NT2/D1 (cell line): Measurements from ENCODE around the gene RAVER1.
"Not testable (repeated sequence)": the region's sequence is repeated elsewhere in the genome, so short reads cannot be mapped to it uniquely, and the experiment has no call there.

Source experiments
- DNase-seq: peaks from one replicate; pipeline ENCODE4 v3.0.0-alpha.2; 2011; ENCODE audit warnings: low read depth, low spot score
- H3K27me3 ChIP-seq: 2 replicates; pipeline ENCODE4 v1.6.0; 2011; ENCODE audit warnings: mild to moderate bottlenecking; ENCODE audit not compliant: insufficient read length, insufficient read depth
- H3K36me3 ChIP-seq: 2 replicates; pipeline ENCODE4 v1.6.1; 2011; ENCODE audit warnings: mild to moderate bottlenecking, low read length, mixed read lengths; ENCODE audit not compliant: insufficient read depth, insufficient read length
- H3K4me1 ChIP-seq: 2 replicates; pipeline ENCODE4 v1.5.1; 2011; ENCODE audit not compliant: insufficient read depth, insufficient read length
- H3K4me3 ChIP-seq: 2 replicates; pipeline ENCODE4 v1.5.1; 2011; ENCODE audit warnings: low read depth; ENCODE audit not compliant: insufficient read length
- H3K9ac ChIP-seq: 2 replicates; pipeline ENCODE4 v1.6.0; 2011; ENCODE audit warnings: low read depth; ENCODE audit not compliant: insufficient read length
- H3K9me3 ChIP-seq: 2 replicates; pipeline ENCODE4 v1.5.1; 2011; ENCODE audit warnings: mild to moderate bottlenecking, low read length; ENCODE audit not compliant: insufficient read depth
- SUZ12 ChIP-seq: IDR thresholded peaks from 2 replicates; pipeline ENCODE4 v1.6.1; 2011; ENCODE audit not compliant: insufficient read length, insufficient read depth; ENCODE audit errors: extremely low read depth
- YY1 ChIP-seq: IDR thresholded peaks from 2 replicates; pipeline ENCODE4 v1.6.1; 2011; ENCODE audit not compliant: insufficient read length, insufficient read depth
- ZNF274 ChIP-seq: IDR thresholded peaks from 2 replicates; pipeline ENCODE4 v1.6.1; 2011; ENCODE audit warnings: mild to moderate bottlenecking, low read depth, low read length

RAVER1 gene

DNA sequence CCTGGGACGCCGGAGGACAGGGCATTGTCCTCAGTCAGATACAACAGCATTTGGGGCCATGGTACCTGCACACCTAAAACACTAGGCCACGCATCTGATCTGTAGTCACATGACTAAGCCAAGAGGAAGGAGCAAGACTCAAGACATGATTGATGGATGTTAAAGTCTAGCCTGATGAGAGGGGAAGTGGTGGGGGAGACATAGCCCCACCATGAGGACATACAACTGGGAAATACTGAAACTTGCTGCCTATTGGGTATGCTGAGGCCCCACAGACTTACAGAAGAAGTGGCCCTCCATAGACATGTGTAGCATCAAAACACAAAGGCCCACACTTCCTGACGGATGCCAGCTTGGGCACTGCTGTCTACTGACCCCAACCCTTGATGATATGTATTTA lies 47.9 kb downstream of the RAVER1 start:
- H3K9me3 ChIP-seq: no peaks in the 10 kb centered on the region
- H3K27me3 ChIP-seq: peaks cover 30% of the 10 kb centered on the region
- TF ChIP-seq YY1: no peak
- TF ChIP-seq ZNF274: no peak
- H3K36me3 ChIP-seq: peaks cover 28% of the 10 kb centered on the region
- no peak for DNase-seq
- H3K4me3 ChIP-seq: no peak overlapping the region
- H3K9ac ChIP-seq: no peak overlapping the region
- peaks cover 22% of the 10 kb centered on the region for H3K4me1 ChIP-seq

DNA sequence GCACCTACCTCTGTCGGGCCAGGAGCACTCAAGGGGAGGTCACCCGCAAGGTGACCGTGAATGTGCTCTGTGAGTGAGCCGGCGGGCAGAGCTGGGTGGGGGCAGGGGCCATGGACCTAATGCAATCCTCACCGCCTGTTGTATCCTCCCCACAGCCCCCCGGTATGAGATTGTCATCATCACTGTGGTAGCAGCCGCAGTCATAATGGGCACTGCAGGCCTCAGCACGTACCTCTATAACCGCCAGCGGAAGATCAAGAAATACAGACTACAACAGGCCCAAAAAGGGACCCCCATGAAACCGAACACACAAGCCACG lies 48.4 kb downstream of the RAVER1 start:
- Histone ChIP-seq H3K27me3 (peaks cover 26% of the 10 kb centered on the region), H3K4me1 (peaks cover 19% of the 10 kb centered on the region)
- no peak for DNase-seq

DNA sequence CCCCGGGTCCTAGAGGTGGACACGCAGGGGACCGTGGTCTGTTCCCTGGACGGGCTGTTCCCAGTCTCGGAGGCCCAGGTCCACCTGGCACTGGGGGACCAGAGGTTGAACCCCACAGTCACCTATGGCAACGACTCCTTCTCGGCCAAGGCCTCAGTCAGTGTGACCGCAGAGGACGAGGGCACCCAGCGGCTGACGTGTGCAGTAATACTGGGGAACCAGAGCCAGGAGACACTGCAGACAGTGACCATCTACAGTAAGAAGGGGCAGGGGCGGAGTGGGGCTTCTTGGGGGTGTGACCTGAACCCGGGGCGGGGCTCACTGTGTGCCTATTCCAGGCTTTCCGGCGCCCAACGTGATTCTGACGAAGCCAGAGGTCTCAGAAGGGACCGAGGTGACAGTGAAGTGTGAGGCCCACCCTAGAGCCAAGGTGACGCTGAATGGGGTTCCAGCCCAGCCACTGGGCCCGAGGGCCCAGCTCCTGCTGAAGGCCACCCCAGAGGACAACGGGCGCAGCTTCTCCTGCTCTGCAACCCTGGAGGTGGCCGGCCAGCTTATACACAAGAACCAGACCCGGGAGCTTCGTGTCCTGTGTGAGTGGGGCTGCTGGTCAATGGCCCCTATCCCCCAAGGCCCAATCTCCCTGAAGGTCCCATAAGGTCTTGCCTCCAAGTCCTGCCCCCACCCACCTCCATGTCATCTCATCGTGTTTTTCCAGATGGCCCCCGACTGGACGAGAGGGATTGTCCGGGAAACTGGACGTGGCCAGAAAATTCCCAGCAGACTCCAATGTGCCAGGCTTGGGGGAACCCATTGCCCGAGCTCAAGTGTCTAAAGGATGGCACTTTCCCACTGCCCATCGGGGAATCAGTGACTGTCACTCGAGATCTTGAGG lies 49.0 kb downstream of the RAVER1 start:
- H3K9ac ChIP-seq: no peak overlapping the region
- H3K4me3 ChIP-seq: no peak overlapping the region
- TF ChIP-seq SUZ12 (no peak), ZNF274 (no peak), YY1 (no peak)
- H3K4me1 ChIP-seq: peaks cover 19% of the 10 kb centered on the region
- no peaks in the 10 kb centered on the region for H3K9me3 ChIP-seq
- peaks cover 28% of the 10 kb centered on the region for H3K36me3 ChIP-seq
- no peak for DNase-seq
- H3K27me3 ChIP-seq: peaks cover 19% of the 10 kb centered on the region

More for the DNA sequence above, 48.4 kb downstream of the RAVER1 start:
- Histone ChIP-seq H3K9ac (no peak overlapping the region), H3K36me3 (peaks cover 28% of the 10 kb centered on the region), H3K9me3 (no peaks in the 10 kb centered on the region), H3K4me3 (no peak overlapping the region)
- TF ChIP-seq SUZ12: no peak
- no peak for TF ChIP-seq YY1
- no peak for TF ChIP-seq ZNF274

DNA sequence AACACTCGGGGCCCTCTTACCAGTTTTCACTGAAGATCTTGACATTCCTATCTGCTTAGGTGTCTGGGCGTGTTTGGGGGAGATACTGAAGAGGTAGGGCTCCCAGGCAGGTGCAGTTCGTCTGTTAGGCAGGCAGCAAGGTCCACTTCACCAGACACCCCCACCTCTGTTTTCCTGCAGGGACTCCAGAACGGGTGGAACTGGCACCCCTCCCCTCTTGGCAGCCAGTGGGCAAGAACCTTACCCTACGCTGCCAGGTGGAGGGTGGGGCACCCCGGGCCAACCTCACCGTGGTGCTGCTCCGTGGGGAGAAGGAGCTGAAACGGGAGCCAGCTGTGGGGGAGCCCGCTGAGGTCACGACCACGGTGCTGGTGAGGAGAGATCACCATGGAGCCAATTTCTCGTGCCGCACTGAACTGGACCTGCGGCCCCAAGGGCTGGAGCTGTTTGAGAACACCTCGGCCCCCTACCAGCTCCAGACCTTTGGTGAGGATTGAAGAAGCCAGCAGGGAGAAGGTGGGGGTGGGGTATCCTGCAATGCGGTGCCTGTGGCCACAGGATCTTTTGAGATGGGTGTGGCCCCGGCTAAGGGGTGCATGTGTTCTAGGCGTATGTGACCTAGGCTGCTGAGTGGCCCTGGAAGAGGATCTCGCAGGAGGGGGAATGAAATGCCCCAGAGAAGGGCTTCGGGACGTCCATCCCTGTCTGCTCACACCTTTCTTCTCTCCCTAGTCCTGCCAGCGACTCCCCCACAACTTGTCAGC lies 49.8 kb downstream of the RAVER1 start:
- peaks cover 28% of the 10 kb centered on the region for H3K36me3 ChIP-seq

DNA sequence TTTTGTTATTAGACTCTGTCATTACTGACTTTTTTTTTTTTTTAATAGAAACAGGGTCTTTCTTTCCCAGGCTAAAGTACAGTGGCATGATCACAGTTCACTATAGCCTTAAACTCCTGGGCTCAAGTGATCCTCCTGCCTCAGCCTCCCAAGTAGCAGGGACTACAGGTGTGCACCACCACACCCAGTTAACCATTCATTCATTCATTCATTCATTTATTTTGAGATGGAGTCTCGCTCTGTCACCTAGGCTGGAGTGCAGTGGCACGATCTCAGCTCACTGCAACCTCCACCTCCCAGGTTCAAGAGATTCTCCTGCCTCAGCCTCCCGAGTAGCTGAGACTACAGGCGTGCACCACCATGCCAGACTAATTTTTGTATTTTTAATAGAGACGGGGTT lies 51.3 kb downstream of the RAVER1 start:
- peaks cover 28% of the 10 kb centered on the region for H3K36me3 ChIP-seq
- H3K27me3 ChIP-seq, DNase-seq, H3K4me3 ChIP-seq, H3K9me3 ChIP-seq, H3K9ac ChIP-seq: not testable (repeated sequence)
- H3K4me1 ChIP-seq: peaks cover 11% of the 10 kb centered on the region

More for the DNA sequence above, 49.8 kb downstream of the RAVER1 start:
- H3K9me3 ChIP-seq: no peaks in the 10 kb centered on the region
- TF ChIP-seq YY1: no peak
- TF ChIP-seq SUZ12: no peak
- TF ChIP-seq ZNF274: no peak
- H3K9ac ChIP-seq: peak overlapping the region; percentile 54
- peaks cover 15% of the 10 kb centered on the region for H3K4me1 ChIP-seq
- no peak for DNase-seq
- H3K4me3 ChIP-seq: no peak overlapping the region
- peaks cover 12% of the 10 kb centered on the region for H3K27me3 ChIP-seq

DNA sequence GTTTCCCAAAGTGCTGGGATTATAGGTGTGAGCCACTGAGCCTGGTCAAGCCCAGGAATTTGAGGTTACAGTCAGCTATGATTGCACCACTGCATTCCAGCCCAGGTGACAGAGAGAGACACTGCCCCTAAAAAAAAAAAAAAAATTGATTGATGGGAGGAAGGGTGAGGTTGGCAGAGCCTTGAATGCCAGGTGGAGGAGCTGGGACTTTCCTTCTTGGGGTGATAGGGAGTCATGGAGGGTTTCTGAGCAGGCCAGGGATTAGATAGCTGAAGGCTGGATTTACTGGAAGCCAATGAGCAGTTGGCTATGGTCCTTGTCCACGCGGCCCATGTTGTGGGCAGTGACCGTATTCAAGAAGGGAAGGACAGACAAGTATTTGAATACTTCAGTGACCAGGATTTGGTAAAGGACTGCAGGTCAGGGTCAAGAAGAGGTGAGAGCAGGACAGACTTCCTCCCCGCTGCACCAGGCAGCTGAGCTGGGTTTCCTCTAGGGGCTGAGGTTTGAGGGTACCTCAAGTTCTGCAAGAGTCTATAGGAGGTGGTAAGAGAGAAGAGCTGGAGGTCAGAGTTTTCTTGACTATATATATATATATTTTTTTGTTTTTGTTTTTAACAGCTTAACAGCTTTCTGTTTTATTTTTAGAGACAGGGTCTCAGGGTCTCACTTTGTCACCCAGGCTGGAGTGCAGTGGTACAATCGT lies 53.4 kb downstream of the RAVER1 start:
- peaks cover 18% of the 10 kb centered on the region for H3K36me3 ChIP-seq

DNA sequence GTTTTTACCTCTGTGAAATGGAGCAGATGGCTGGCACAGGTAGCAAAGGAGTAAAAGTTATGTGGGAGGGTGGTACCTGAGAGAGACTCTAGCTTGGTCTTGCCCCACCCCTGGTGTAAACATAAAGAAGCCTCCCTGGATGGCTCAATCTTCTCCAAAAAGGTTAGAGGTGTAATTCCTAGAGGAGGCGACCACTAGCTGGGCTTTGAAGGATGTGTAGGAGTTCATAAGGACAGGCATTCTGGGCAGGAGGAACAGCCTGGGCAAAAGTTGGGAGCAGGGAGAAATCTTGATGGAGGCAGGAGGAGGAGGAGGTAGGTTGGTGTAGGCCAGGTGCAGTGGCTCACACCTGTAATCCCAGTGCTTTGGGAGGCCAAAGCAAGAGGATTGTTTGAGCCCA lies 54.4 kb downstream of the RAVER1 start:
- Histone ChIP-seq H3K4me1 (peaks cover 7% of the 10 kb centered on the region), H3K9me3 (no peaks in the 10 kb centered on the region), H3K4me3 (no peak overlapping the region), H3K36me3 (peaks cover 13% of the 10 kb centered on the region), H3K9ac (no peak overlapping the region), H3K27me3 (no peaks in the 10 kb centered on the region)
- no peak for DNase-seq
- TF ChIP-seq SUZ12 (no peak), ZNF274 (no peak), YY1 (no peak)

More for the DNA sequence above, 53.4 kb downstream of the RAVER1 start:
- no peak overlapping the region for H3K9ac ChIP-seq
- H3K4me3 ChIP-seq: no peak overlapping the region
- H3K27me3 ChIP-seq: no peaks in the 10 kb centered on the region
- H3K4me1 ChIP-seq: peaks cover 7% of the 10 kb centered on the region
- H3K9me3 ChIP-seq: no peaks in the 10 kb centered on the region
- DNase-seq: no peak
- TF ChIP-seq YY1 (no peak), ZNF274 (no peak), SUZ12 (no peak)
